OCI-LY3 (cell line): ENCODE data around the gene DSCAM.
"Not testable (repeated sequence)": the region's sequence is repeated elsewhere in the genome, so short reads cannot be mapped to it uniquely, and the experiment has no call there.

Experiments used
- H2AFZ ChIP-seq: fragments of 200-600, 300-600 bp; shearing (Covaris generic); 2 replicates; pipeline ENCODE4 v1.6.0; 2014; ENCODE audit warnings: antibody characterized with exemption, low read depth, low read length
- H3K27ac ChIP-seq: fragments of 200-600, 300-600 bp; sonication (generic); 2 replicates; pipeline ENCODE4 v1.5.1; 2014; ENCODE audit warnings: mild to moderate bottlenecking, low read length, moderate library complexity, mixed read lengths
- H3K27me3 ChIP-seq: fragments of 200-600, 300-600 bp; sonication (generic); 2 replicates; pipeline ENCODE4 v1.6.1; 2014; ENCODE audit warnings: low read depth, low read length, mixed read lengths
- H3K36me3 ChIP-seq: fragments of 200-600, 300-600 bp; sonication (generic); replicated peaks from 2 replicates; pipeline ENCODE3; 2014; ENCODE audit warnings: low read depth, low read length, mixed read lengths
- H3K4me1 ChIP-seq: fragments of 300-600, 200-600 bp; sonication (generic); 2 replicates; pipeline ENCODE4 v1.6.1; 2014; ENCODE audit warnings: low read length, mixed read lengths
- H3K4me2 ChIP-seq: fragments of 200-600, 300-600 bp; sonication (generic); 2 replicates; pipeline ENCODE4 v1.6.1; 2014; ENCODE audit warnings: low read length, mixed read lengths
- H3K4me3 ChIP-seq: fragments of 300-600, 200-600 bp; sonication (generic); 2 replicates; pipeline ENCODE4 v1.5.1; 2014; ENCODE audit warnings: antibody characterized with exemption, mild to moderate bottlenecking, low read length, moderate library complexity
- H3K79me2 ChIP-seq: fragments of 300-600, 200-600 bp; shearing (Covaris generic); 2 replicates; pipeline ENCODE4 v1.6.1; 2014; ENCODE audit warnings: mild to moderate bottlenecking, low read length, mixed read lengths
- H3K9ac ChIP-seq: fragments of 300-600, 200-600 bp; shearing (Covaris generic); 2 replicates; pipeline ENCODE4 v1.6.0; 2014; ENCODE audit warnings: mild to moderate bottlenecking, low read length, moderate library complexity
- H3K9me3 ChIP-seq: fragments of 200-600, 300-600 bp; shearing (Covaris generic); 2 replicates; pipeline ENCODE4 v1.6.1; 2014; ENCODE audit warnings: low read length, mixed read lengths; ENCODE audit not compliant: insufficient read depth
- H4K20me1 ChIP-seq: fragments of 200-600, 300-600 bp; sonication (generic); 2 replicates; pipeline ENCODE4 v1.6.1; 2016; ENCODE audit warnings: low read length, mixed read lengths; ENCODE audit not compliant: insufficient read depth
- EZH2phosphoT487 ChIP-seq: fragments of 200-600 bp; shearing (Covaris generic); IDR thresholded peaks from 2 replicates; pipeline ENCODE4 v1.6.1; 2018; ENCODE audit warnings: antibody characterized with exemption, mixed run types, low read depth
- TF ChIP-seq, protein P1 (sequence below): fragments of 200-600, 300-600 bp; sonication (generic); IDR thresholded peaks from 2 replicates; pipeline ENCODE4 v1.5.1; 2014; ENCODE audit warnings: antibody characterized with exemption, low read length, low read depth

Gene DSCAM

DNA sequence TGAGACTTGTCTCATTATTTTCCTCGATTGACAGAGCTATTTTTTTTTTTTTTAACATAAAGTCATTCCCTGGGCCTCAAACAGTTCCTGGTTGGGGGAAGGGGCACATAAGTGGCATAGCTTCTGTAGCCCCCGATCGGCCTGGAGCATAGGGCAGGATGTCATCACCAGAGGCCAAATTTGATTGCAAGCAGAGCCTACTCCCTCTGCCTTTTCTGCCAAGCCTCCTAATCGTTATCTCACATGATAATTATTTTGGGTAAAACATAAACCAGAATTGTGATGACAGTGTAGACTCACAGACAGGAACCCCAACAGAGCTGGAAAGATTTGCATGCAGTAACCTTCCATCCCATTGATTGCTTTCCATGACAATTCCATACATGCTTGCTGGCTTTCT is 574.9 kb downstream of the DSCAM start:
- Histone ChIP-seq H3K36me3 (no peaks in the 10 kb centered on the region), H3K27me3 (no peaks in the 10 kb centered on the region), H3K4me2 (no peak overlapping the region), H3K9me3 (no peaks in the 10 kb centered on the region), H3K4me3 (no peak overlapping the region), H2AFZ (no peak overlapping the region), H3K27ac (no peak overlapping the region), H3K79me2 (no peaks in the 10 kb centered on the region), H3K4me1 (no peaks in the 10 kb centered on the region), H3K9ac (no peak overlapping the region), H4K20me1 (no peaks in the 10 kb centered on the region)
- TF ChIP-seq, protein P1, sequence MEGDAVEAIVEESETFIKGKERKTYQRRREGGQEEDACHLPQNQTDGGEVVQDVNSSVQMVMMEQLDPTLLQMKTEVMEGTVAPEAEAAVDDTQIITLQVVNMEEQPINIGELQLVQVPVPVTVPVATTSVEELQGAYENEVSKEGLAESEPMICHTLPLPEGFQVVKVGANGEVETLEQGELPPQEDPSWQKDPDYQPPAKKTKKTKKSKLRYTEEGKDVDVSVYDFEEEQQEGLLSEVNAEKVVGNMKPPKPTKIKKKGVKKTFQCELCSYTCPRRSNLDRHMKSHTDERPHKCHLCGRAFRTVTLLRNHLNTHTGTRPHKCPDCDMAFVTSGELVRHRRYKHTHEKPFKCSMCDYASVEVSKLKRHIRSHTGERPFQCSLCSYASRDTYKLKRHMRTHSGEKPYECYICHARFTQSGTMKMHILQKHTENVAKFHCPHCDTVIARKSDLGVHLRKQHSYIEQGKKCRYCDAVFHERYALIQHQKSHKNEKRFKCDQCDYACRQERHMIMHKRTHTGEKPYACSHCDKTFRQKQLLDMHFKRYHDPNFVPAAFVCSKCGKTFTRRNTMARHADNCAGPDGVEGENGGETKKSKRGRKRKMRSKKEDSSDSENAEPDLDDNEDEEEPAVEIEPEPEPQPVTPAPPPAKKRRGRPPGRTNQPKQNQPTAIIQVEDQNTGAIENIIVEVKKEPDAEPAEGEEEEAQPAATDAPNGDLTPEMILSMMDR, result no peak
- no peak for TF ChIP-seq EZH2phosphoT487

DNA sequence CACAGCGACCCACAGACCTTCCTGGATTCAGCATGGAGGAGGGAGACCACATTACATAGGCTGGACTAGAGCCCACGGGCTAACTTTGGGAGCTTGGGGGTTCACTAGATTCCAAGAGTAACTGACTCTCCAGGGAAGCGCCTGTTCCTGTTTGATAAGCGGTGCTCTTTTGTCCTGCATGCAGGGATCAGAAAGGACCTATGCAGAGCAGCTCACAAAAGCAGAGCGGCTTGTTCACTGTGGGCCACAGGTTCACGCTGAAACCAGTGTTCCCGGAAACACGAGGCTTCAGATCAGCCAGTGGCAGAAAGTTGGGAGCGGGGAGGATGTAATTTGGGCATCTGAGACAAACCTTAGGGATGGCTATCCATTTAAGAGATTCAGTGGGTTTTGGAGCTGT is 575.8 kb downstream of the DSCAM start:
- Histone ChIP-seq H3K4me1 (no peaks in the 10 kb centered on the region), H3K9me3 (no peaks in the 10 kb centered on the region), H3K4me3 (no peak overlapping the region), H3K4me2 (no peak overlapping the region), H3K27me3 (no peaks in the 10 kb centered on the region), H2AFZ (no peak overlapping the region), H3K36me3 (no peaks in the 10 kb centered on the region), H3K79me2 (no peaks in the 10 kb centered on the region), H3K27ac (no peak overlapping the region), H4K20me1 (no peaks in the 10 kb centered on the region), H3K9ac (no peak overlapping the region)
- TF ChIP-seq EZH2phosphoT487, result no peak
- TF ChIP-seq, protein P1, result no peak

GRCh38 chr21:40270047-40270446 is 576.9 kb downstream of the DSCAM start:
- no peak overlapping the region for H3K4me3 ChIP-seq
- TF ChIP-seq, protein P1, result no peak
- TF ChIP-seq EZH2phosphoT487, result no peak
- H3K9me3 ChIP-seq, result no peaks in the 10 kb centered on the region
- no peaks in the 10 kb centered on the region for H3K27me3 ChIP-seq
- no peak overlapping the region for H3K9ac ChIP-seq
- H3K79me2 ChIP-seq, result no peaks in the 10 kb centered on the region
- H3K36me3 ChIP-seq, result no peaks in the 10 kb centered on the region
- no peaks in the 10 kb centered on the region for H3K4me1 ChIP-seq
- no peak overlapping the region for H3K4me2 ChIP-seq
- H4K20me1 ChIP-seq, result no peaks in the 10 kb centered on the region
- H3K27ac ChIP-seq, result no peak overlapping the region
- no peak overlapping the region for H2AFZ ChIP-seq

DNA sequence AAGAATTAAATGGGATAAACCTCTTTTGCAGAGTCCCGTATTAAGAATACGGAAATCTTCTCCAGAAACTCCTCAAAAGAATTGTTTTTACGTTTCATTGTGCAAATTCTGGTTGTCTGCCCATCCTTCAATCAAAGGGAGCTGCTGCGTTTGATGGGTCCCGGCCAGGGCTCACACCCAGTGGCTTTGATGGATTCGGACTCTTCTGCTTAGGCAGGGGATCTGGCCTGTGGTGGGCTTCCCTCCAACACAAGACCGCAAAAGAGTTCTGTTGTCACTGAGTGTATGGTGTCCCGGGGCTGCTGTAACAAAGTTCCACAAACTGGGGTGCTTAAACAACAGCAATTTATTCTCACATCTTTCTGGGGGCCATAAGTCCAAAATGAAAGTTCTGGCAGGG is 577.7 kb downstream of the DSCAM start:
- no peak overlapping the region for H3K9ac ChIP-seq
- H3K4me1 ChIP-seq, result no peaks in the 10 kb centered on the region
- no peak for TF ChIP-seq EZH2phosphoT487
- TF ChIP-seq, protein P1, result no peak
- H3K79me2 ChIP-seq, result no peaks in the 10 kb centered on the region
- H3K9me3 ChIP-seq, result no peaks in the 10 kb centered on the region
- H2AFZ ChIP-seq, result no peak overlapping the region
- no peaks in the 10 kb centered on the region for H3K36me3 ChIP-seq
- H3K4me3 ChIP-seq, result no peak overlapping the region
- no peaks in the 10 kb centered on the region for H4K20me1 ChIP-seq
- no peak overlapping the region for H3K4me2 ChIP-seq
- no peak overlapping the region for H3K27ac ChIP-seq
- H3K27me3 ChIP-seq, result no peaks in the 10 kb centered on the region

DNA sequence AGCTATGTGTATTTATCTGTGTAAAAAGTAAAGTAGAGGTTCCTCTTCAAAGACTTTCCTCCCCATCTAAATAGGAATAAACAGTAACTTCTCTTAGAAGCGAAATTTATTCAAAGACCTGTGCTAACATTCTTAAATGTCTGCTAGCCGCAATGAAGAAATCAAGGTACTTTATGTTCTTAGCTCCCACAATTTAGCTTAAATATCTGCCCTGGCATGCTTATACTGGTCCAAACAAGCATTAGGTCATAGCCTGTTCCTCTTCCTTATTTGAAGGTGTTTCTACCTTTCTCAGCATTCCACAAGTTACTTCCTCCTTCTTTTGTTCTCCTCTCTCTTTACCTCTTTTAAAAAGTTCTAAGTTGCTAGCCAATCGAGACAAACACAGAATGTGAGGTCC is 588.5 kb downstream of the DSCAM start:
- not testable (repeated sequence) for H3K4me2 ChIP-seq

More for the DNA sequence above, 588.5 kb downstream of the DSCAM start:
- H4K20me1 ChIP-seq, H3K4me3 ChIP-seq, H3K79me2 ChIP-seq, H3K27me3 ChIP-seq, H3K9me3 ChIP-seq, H3K4me1 ChIP-seq, H3K27ac ChIP-seq, H3K9ac ChIP-seq, H2AFZ ChIP-seq, H3K36me3 ChIP-seq: not testable (repeated sequence)
